HCT116 (cell line): ENCODE results near the gene PLK5. TPM values are rescaled to one million over a fixed set of nuclear protein-coding genes. Genes with fewer than 3 reads are reported as not detected.

Source experiments
- ATAC-seq: fragments of 200-7000 bp; cut with Tn5 transposase; 2 replicates; pipeline ENCODE4 v1.9.1; 2020; ENCODE audit warnings: mild to moderate bottlenecking, moderate library complexity
- BruUV-seq: library from RNA; stranded (reverse); fragments of 400-500 nt; replicated peaks from 2 replicates; lab custom pipeline; 2021; lab: Mats Ljungman, UMichigan
- CTCF ChIA-PET: fragments of 300-600 bp; sonication (Branson Sonifier 250); formaldehyde crosslinking; loops from one replicate; lab custom pipeline; 2021; ENCODE audit warnings: antibody characterized with exemption; lab: Charles Lee
- POLR2A ChIA-PET: fragments of 300-600, 350-600 bp; sonication (Branson Sonifier 250); formaldehyde crosslinking; loops from one replicate; lab custom pipeline; 2021; ENCODE audit warnings: antibody characterized with exemption; lab: Charles Lee
- RAD21 ChIA-PET, 2 experiments: fragments of 300-600 bp; sonication (Branson Sonifier 250); formaldehyde crosslinking; loops; one replicate each; lab custom pipeline; 2023; ENCODE audit warnings: low total read pairs in 2 of 2; ENCODE audit not compliant: uncharacterized antibody in 2 of 2, unreplicated experiment in 2 of 2, low non-redundant PET in 1 of 2; lab: Charles Lee
- DNase-seq: peaks from one replicate; pipeline ENCODE4 v3.0.0-alpha.2; 2010; ENCODE audit warnings: low read depth, low spot score
- H2AFZ ChIP-seq: fragments of 200-600 bp; shearing (Covaris generic), sonication (generic); 2 replicates; pipeline ENCODE4 v1.6.1; 2017; ENCODE audit warnings: low read depth, mixed run types, mixed read lengths, antibody characterized with exemption, low read length; ENCODE audit not compliant: poor library complexity, severe bottlenecking
- H3K27ac ChIP-seq: 2 replicates; pipeline ENCODE4 v1.5.1; 2012; ENCODE audit warnings: low read depth, low read length
- H3K27me3 ChIP-seq: fragments of 200-600 bp; sonication (generic); 2 replicates; pipeline ENCODE4 v1.6.1; 2016; ENCODE audit warnings: mixed run types, low read length, mixed read lengths; ENCODE audit not compliant: insufficient read depth
- H3K36me3 ChIP-seq, 2 experiments: fragments of 200-500 bp in 1 of 2; fragments of 200-600 bp in 1 of 2; sonication (Bioruptor generic) in 1 of 2; sonication (generic) in 1 of 2; 2 replicates each; pipeline versions ENCODE4 v1.5.1 to v1.6.1; 2014 to 2016; ENCODE audit warnings: low read length in 2 of 2, inconsistent platforms in 1 of 2, mixed read lengths in 1 of 2, mixed run types in 1 of 2; ENCODE audit not compliant: insufficient read depth in 2 of 2, control insufficient read depth in 1 of 2
- H3K4me1 ChIP-seq, 2 experiments: fragments of 200-600 bp in 1 of 2; sonication (generic) in 1 of 2; 2 replicates each; pipeline versions ENCODE4 v1.5.1 to v1.6.1; 2012 to 2017; ENCODE audit warnings: low read length in 2 of 2, inconsistent platforms in 1 of 2, mild to moderate bottlenecking in 1 of 2, mixed read lengths in 1 of 2, mixed run types in 1 of 2, moderate library complexity in 1 of 2; ENCODE audit not compliant: insufficient read depth in 2 of 2, control insufficient read depth in 1 of 2
- H3K4me2 ChIP-seq: fragments of 200-600 bp; sonication (generic); 2 replicates; pipeline ENCODE4 v1.6.1; 2017; ENCODE audit warnings: mixed run types, low read length, mixed read lengths
- H3K4me3 ChIP-seq, 2 experiments: fragments of 200-600 bp in 1 of 2; sonication (generic) in 1 of 2; replicated peaks in 1 of 2; 2 replicates each; pipeline ENCODE4 v1.5.1; 2011 to 2016; ENCODE audit warnings: low read length in 2 of 2, control low read depth in 1 of 2, low read depth in 1 of 2, mild to moderate bottlenecking in 1 of 2, mixed read lengths in 1 of 2, mixed run types in 1 of 2
- H3K79me2 ChIP-seq: fragments of 200-600 bp; sonication (generic); 2 replicates; pipeline ENCODE4 v1.6.1; 2017; ENCODE audit warnings: mild to moderate bottlenecking, mixed run types, low read length, moderate library complexity, mixed read lengths; ENCODE audit not compliant: insufficient read depth
- H3K9ac ChIP-seq: fragments of 200-600 bp; sonication (generic); 2 replicates; pipeline ENCODE4 v1.6.1; 2016; ENCODE audit warnings: low read length, mixed read lengths
- H3K9me2 ChIP-seq: fragments of 200-600 bp; sonication (generic), shearing (Covaris generic); 2 replicates; pipeline ENCODE4 v1.6.1; 2017; ENCODE audit warnings: mixed run types, mild to moderate bottlenecking, moderate library complexity; ENCODE audit not compliant: insufficient read depth
- H3K9me3 ChIP-seq, 2 experiments: fragments of 200-500 bp in 1 of 2; fragments of 200-600 bp in 1 of 2; sonication (Bioruptor generic) in 1 of 2; sonication (generic) in 1 of 2; 2 replicates each; pipeline ENCODE4 v1.6.1; 2014 to 2017; ENCODE audit warnings: low read length in 2 of 2, mixed read lengths in 2 of 2, inconsistent platforms in 1 of 2, low read depth in 1 of 2, mild to moderate bottlenecking in 1 of 2, mixed run types in 1 of 2, moderate library complexity in 1 of 2; ENCODE audit not compliant: control insufficient read depth in 1 of 2, insufficient read depth in 1 of 2
- H4K20me1 ChIP-seq: fragments of 200-600 bp; sonication (generic), shearing (Covaris generic); 2 replicates; pipeline ENCODE4 v1.6.1; 2017; ENCODE audit warnings: mixed run types, mild to moderate bottlenecking, moderate library complexity; ENCODE audit not compliant: insufficient read depth
- CBX3 ChIP-seq: IDR thresholded peaks from 2 replicates; pipeline ENCODE4 v1.6.1; 2012; ENCODE audit warnings: low read depth
- CEBPB ChIP-seq: IDR thresholded peaks from 2 replicates; pipeline ENCODE4 v1.6.1; 2012; ENCODE audit warnings: low read depth
- EZH2 ChIP-seq: fragments of 200-600 bp; sonication (generic); IDR thresholded peaks from 2 replicates; pipeline ENCODE4 v1.6.1; 2017; ENCODE audit warnings: antibody characterized with exemption, mixed run types
- FOSL1 ChIP-seq: IDR thresholded peaks from 2 replicates; pipeline ENCODE4 v1.6.1; 2012; ENCODE audit warnings: low read depth
- JUND ChIP-seq: IDR thresholded peaks from 2 replicates; pipeline ENCODE4 v1.6.1; 2012
- POLR2A ChIP-seq: IDR thresholded peaks from 2 replicates; pipeline ENCODE4 v1.7.0; 2011; ENCODE audit warnings: borderline replicate concordance; ENCODE audit not compliant: insufficient read depth, insufficient read length; ENCODE audit errors: extremely low read depth
- POLR2AphosphoS5 ChIP-seq: IDR thresholded peaks from 2 replicates; pipeline ENCODE4 v1.6.1; 2011; ENCODE audit warnings: mild to moderate bottlenecking, low read depth, low read length, moderate library complexity
- RAD21 ChIP-seq: IDR thresholded peaks from 2 replicates; pipeline ENCODE4 v1.6.1; 2012; ENCODE audit warnings: low read depth, mild to moderate bottlenecking
- SP1 ChIP-seq: IDR thresholded peaks from 2 replicates; pipeline ENCODE4 v1.6.1; 2012; ENCODE audit warnings: low read depth
- SRF ChIP-seq: IDR thresholded peaks from 2 replicates; pipeline ENCODE4 v1.6.1; 2012; ENCODE audit warnings: low read depth
- TCF7L2 ChIP-seq: IDR thresholded peaks from 2 replicates; pipeline ENCODE4 v1.7.0; 2011; ENCODE audit warnings: borderline replicate concordance, inconsistent platforms; ENCODE audit not compliant: insufficient read depth, insufficient read length; ENCODE audit errors: extremely low read depth
- intact Hi-C: fragments of 100-400 bp; cut with micrococcal nuclease; formaldehyde crosslinking; loops from 2 replicates; pipeline ENCODE4 v1.10.0; 2022
- total RNA-seq: library from RNA; stranded (reverse); gene quantifications from one replicate; pipeline ENCODE4 v1.2.1, GENCODE V29; 2021; ENCODE audit not compliant: unreplicated experiment
- TF ChIP-seq, protein P1 (sequence below): IDR thresholded peaks from 2 replicates; pipeline ENCODE4 v1.6.1; 2012; ENCODE audit warnings: low read depth
- TF ChIP-seq, protein P2 (sequence below): IDR thresholded peaks from 2 replicates; pipeline ENCODE4 v1.6.1; 2011; ENCODE audit warnings: mild to moderate bottlenecking, low read length, moderate library complexity; ENCODE audit not compliant: insufficient replicate concordance; ENCODE audit errors: extremely low read depth
- TF ChIP-seq, protein P3 (sequence below), 3 experiments: fragments of 200-600 bp in 1 of 3; sonication (generic) in 1 of 3; IDR thresholded peaks in 2 of 3; conservative IDR thresholded peaks in 1 of 3; 2 replicates each; pipeline ENCODE4 v1.5.1; 2012 to 2017; ENCODE audit warnings: low read depth in 2 of 3, low read length in 2 of 3, antibody characterized with exemption in 1 of 3, borderline replicate concordance in 1 of 3, control low read depth in 1 of 3, mild to moderate bottlenecking in 1 of 3, mixed read lengths in 1 of 3, mixed run types in 1 of 3, moderate library complexity in 1 of 3; ENCODE audit not compliant: insufficient read depth in 1 of 3
- TF ChIP-seq, protein P4 (sequence below): IDR thresholded peaks from 2 replicates; pipeline ENCODE4 v1.6.1; 2012

Gene PLK5
- total RNA-seq, 1 experiment from 2014 or later = not detected

DNA sequence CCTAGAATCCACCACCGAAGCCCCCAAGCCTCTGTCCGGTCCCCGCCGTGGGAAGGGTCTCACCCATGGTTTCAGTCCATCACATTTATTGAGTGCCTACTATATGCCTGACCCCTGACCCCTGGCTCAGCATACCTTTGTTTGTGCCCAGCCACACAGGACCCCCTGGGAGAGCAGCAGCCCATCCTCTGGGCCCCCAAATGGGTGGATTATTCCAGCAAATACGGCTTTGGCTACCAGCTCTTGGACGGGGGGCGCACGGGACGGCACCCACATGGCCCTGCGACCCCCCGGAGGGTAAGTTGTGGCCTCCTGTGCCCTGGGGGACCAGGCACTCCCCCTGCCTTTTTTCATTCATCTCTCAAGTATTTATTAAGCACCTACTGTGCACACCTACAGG is 7.7 kb downstream of the PLK5 start:
- ChIA-PET CTCF (no interaction called here), RAD21 (no interaction called here)

DNA sequence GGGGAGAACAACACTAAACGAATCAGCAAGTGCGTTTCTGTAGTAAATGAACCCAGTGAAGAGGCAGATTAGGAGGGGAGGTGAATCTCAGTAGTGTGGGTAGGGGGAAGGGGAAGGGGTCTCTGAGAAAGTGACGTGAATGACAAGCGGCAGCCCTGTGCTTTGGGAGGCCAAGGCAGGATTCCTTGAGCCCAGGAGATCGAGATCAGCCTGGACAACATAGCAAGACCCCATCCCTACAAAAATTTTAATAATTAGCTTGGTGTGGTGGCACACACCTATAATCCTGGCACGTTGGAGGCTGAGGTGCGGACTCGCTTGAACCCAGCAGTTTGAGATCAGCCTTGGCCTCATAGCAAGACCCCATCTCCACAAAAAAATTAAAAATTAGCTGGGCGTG is 8.1 kb downstream of the PLK5 start:
- Histone ChIP-seq H3K9me2 (no peaks in the 10 kb centered on the region), H3K4me1 (no peaks in the 10 kb centered on the region), H3K36me3 (no peaks in the 10 kb centered on the region), H3K4me2 (no peak overlapping the region), H4K20me1 (no peaks in the 10 kb centered on the region), H3K27me3 (no peaks in the 10 kb centered on the region), H3K9ac (no peak overlapping the region), H3K4me3 (no peak overlapping the region), H3K79me2 (no peaks in the 10 kb centered on the region), H2AFZ (no peak overlapping the region), H3K27ac (no peak overlapping the region), H3K9me3 (no peaks in the 10 kb centered on the region)
- intact Hi-C loops = no loop called here
- BruUV-seq = no TSS peak
- no peak for ATAC-seq
- CTCF ChIA-PET = no interaction called here
- POLR2A ChIA-PET = no interaction called here
- DNase-seq = no peak
- RAD21 ChIA-PET = no interaction called here
- TF ChIP-seq RAD21 = no peak
- TF ChIP-seq CEBPB = no peak
- TF ChIP-seq CBX3 = no peak
- TF ChIP-seq JUND = no peak
- no peak for TF ChIP-seq SP1
- TF ChIP-seq POLR2A = no peak
- TF ChIP-seq, protein P1, sequence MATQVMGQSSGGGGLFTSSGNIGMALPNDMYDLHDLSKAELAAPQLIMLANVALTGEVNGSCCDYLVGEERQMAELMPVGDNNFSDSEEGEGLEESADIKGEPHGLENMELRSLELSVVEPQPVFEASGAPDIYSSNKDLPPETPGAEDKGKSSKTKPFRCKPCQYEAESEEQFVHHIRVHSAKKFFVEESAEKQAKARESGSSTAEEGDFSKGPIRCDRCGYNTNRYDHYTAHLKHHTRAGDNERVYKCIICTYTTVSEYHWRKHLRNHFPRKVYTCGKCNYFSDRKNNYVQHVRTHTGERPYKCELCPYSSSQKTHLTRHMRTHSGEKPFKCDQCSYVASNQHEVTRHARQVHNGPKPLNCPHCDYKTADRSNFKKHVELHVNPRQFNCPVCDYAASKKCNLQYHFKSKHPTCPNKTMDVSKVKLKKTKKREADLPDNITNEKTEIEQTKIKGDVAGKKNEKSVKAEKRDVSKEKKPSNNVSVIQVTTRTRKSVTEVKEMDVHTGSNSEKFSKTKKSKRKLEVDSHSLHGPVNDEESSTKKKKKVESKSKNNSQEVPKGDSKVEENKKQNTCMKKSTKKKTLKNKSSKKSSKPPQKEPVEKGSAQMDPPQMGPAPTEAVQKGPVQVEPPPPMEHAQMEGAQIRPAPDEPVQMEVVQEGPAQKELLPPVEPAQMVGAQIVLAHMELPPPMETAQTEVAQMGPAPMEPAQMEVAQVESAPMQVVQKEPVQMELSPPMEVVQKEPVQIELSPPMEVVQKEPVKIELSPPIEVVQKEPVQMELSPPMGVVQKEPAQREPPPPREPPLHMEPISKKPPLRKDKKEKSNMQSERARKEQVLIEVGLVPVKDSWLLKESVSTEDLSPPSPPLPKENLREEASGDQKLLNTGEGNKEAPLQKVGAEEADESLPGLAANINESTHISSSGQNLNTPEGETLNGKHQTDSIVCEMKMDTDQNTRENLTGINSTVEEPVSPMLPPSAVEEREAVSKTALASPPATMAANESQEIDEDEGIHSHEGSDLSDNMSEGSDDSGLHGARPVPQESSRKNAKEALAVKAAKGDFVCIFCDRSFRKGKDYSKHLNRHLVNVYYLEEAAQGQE = no peak
- no peak for TF ChIP-seq SRF
- TF ChIP-seq TCF7L2 = no peak
- TF ChIP-seq, protein P2, sequence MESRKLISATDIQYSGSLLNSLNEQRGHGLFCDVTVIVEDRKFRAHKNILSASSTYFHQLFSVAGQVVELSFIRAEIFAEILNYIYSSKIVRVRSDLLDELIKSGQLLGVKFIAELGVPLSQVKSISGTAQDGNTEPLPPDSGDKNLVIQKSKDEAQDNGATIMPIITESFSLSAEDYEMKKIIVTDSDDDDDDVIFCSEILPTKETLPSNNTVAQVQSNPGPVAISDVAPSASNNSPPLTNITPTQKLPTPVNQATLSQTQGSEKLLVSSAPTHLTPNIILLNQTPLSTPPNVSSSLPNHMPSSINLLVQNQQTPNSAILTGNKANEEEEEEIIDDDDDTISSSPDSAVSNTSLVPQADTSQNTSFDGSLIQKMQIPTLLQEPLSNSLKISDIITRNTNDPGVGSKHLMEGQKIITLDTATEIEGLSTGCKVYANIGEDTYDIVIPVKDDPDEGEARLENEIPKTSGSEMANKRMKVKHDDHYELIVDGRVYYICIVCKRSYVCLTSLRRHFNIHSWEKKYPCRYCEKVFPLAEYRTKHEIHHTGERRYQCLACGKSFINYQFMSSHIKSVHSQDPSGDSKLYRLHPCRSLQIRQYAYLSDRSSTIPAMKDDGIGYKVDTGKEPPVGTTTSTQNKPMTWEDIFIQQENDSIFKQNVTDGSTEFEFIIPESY = no peak
- TF ChIP-seq, protein P3, sequence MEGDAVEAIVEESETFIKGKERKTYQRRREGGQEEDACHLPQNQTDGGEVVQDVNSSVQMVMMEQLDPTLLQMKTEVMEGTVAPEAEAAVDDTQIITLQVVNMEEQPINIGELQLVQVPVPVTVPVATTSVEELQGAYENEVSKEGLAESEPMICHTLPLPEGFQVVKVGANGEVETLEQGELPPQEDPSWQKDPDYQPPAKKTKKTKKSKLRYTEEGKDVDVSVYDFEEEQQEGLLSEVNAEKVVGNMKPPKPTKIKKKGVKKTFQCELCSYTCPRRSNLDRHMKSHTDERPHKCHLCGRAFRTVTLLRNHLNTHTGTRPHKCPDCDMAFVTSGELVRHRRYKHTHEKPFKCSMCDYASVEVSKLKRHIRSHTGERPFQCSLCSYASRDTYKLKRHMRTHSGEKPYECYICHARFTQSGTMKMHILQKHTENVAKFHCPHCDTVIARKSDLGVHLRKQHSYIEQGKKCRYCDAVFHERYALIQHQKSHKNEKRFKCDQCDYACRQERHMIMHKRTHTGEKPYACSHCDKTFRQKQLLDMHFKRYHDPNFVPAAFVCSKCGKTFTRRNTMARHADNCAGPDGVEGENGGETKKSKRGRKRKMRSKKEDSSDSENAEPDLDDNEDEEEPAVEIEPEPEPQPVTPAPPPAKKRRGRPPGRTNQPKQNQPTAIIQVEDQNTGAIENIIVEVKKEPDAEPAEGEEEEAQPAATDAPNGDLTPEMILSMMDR (IDR thresholded peaks at IDR 0.05 in 2 of 3, conservative IDR thresholded peaks at IDR 0.05 in 1 of 3; ENCODE audit: borderline replicate concordance in 1 of 3, insufficient read depth in 1 of 3, low read depth in 2 of 3, low read length in 2 of 3) = no peak

More for the DNA sequence above, 7.7 kb downstream of the PLK5 start:
- no peaks in the 10 kb centered on the region for H3K27me3 ChIP-seq
- H3K27ac ChIP-seq = no peak overlapping the region
- H3K36me3 ChIP-seq = no peaks in the 10 kb centered on the region
- intact Hi-C loops = no loop called here
- POLR2A ChIA-PET = no interaction called here
- no peaks in the 10 kb centered on the region for H3K9me2 ChIP-seq
- H3K4me1 ChIP-seq = no peaks in the 10 kb centered on the region
- TF ChIP-seq, protein P4, sequence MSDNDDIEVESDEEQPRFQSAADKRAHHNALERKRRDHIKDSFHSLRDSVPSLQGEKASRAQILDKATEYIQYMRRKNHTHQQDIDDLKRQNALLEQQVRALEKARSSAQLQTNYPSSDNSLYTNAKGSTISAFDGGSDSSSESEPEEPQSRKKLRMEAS = no peak
- TF ChIP-seq POLR2AphosphoS5 (no peak), EZH2 (no peak), FOSL1 (no peak), CEBPB (no peak), TCF7L2 (no peak)
- H3K9me3 ChIP-seq = no peaks in the 10 kb centered on the region
- no peak overlapping the region for H3K4me2 ChIP-seq
- no peak overlapping the region for H3K9ac ChIP-seq
- no TSS peak for BruUV-seq
- no peaks in the 10 kb centered on the region for H3K79me2 ChIP-seq
- no peak overlapping the region for H2AFZ ChIP-seq
- no peaks in the 10 kb centered on the region for H4K20me1 ChIP-seq
- DNase-seq (no peak), ATAC-seq (no peak)
- no peak overlapping the region for H3K4me3 ChIP-seq
